ENCODE results near the gene TBC1D9B.

Gene TBC1D9B

DNA sequence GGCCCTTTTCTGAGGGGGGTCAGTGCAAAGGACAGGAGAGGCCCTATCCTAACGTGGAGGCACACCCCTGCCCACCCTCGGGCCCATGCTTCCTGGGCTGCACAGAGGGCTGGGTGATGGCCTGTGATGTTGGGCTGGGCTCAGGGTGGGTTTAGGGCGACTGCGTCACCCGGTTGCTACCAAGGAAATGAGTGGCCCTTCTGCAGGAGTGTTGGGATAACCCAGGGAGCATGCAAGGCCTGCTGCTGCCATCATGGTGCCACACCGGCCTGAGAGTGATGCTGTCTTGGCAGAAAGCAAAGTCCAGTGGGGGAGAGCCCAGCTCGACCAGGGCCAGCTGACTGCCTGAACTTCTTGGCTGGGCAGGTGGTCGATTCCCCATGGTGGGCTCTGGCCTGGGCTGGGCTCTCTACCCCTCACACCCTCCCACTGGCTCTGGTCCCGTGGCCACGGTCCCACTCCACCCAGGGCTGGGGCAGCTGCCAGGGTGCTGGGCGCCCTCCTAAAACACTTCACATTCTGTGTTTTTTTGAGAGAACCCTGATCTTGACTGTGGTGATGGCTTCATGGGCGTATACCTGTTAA is 27.5 kb downstream of the TBC1D9B start:
- H3K4me1 ChIP-seq (ENCODE audit: insufficient read depth, low read length) = no peaks in the 10 kb centered on the region
- peaks cover 84% of the 10 kb centered on the region for H3K36me3 ChIP-seq (ENCODE audit: insufficient read depth, low read length)
- no peak for DNase-seq
- H4K20me1 ChIP-seq (ENCODE audit: insufficient read depth, low read length) = no peaks in the 10 kb centered on the region
- no peak overlapping the region for H3K4me3 ChIP-seq (ENCODE audit: low read depth in 1 of 2, low read length in 2 of 2)
- H3K9ac ChIP-seq (ENCODE audit: low read depth, low read length) = no peak overlapping the region
- H2AFZ ChIP-seq (ENCODE audit: low read depth, low read length) = no peak overlapping the region
- H3K79me2 ChIP-seq (ENCODE audit: insufficient read depth, low read length) = no peaks in the 10 kb centered on the region
- H3K27me3 ChIP-seq (ENCODE audit: insufficient read depth, low read length, poor library complexity) = no peaks in the 10 kb centered on the region
- ATAC-seq (ENCODE audit: insufficient read depth, low read depth) = no peak; the same call in 1 of the 3 replicates
- peaks cover 18% of the 10 kb centered on the region for H3K9me3 ChIP-seq (ENCODE audit: insufficient read depth, low read length, severe bottlenecking)
- TF ChIP-seq, protein P1, sequence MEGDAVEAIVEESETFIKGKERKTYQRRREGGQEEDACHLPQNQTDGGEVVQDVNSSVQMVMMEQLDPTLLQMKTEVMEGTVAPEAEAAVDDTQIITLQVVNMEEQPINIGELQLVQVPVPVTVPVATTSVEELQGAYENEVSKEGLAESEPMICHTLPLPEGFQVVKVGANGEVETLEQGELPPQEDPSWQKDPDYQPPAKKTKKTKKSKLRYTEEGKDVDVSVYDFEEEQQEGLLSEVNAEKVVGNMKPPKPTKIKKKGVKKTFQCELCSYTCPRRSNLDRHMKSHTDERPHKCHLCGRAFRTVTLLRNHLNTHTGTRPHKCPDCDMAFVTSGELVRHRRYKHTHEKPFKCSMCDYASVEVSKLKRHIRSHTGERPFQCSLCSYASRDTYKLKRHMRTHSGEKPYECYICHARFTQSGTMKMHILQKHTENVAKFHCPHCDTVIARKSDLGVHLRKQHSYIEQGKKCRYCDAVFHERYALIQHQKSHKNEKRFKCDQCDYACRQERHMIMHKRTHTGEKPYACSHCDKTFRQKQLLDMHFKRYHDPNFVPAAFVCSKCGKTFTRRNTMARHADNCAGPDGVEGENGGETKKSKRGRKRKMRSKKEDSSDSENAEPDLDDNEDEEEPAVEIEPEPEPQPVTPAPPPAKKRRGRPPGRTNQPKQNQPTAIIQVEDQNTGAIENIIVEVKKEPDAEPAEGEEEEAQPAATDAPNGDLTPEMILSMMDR (IDR thresholded peaks at IDR 0.05; ENCODE audit: borderline replicate concordance, extremely low read depth, low read length, poor library complexity, severe bottlenecking) = no peak
- TF ChIP-seq EZH2 (IDR thresholded peaks at IDR 0.05; ENCODE audit: borderline replicate concordance, low read depth, low read length, severe bottlenecking) = no peak
- H3K27ac ChIP-seq (ENCODE audit: low read length) = no peak overlapping the region
- no peak overlapping the region for H3K4me2 ChIP-seq (ENCODE audit: insufficient read depth, low read length)

DNA sequence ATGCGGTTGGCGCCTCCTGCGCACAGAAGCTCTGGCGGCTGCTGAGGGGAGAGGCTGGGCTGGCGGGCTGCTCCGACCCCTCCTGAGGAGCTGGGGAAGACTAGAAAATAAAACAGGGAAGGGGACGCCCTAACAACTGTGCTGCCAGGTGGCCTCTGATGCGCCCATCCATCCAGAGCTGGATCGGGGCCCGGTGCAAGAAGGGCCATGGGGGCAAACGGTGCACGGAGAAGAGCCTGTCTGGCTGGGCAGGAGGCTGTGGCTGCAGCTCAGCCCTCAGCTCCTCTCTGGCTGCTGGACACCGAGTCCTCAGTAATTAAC is 28.0 kb downstream of the TBC1D9B start:
- ATAC-seq (ENCODE audit: insufficient read depth, low read depth) = no peak
- H4K20me1 ChIP-seq (ENCODE audit: insufficient read depth, low read length) = peaks cover 1% of the 10 kb centered on the region; the same call in 1 of the 2 replicates
- H3K4me3 ChIP-seq (ENCODE audit: low read depth in 1 of 2, low read length in 2 of 2) = no peak overlapping the region
- no peak overlapping the region for H3K27ac ChIP-seq (ENCODE audit: low read length)
- no peaks in the 10 kb centered on the region for H3K27me3 ChIP-seq (ENCODE audit: insufficient read depth, low read length, poor library complexity)
- peaks cover 84% of the 10 kb centered on the region for H3K36me3 ChIP-seq (ENCODE audit: insufficient read depth, low read length)
- no peaks in the 10 kb centered on the region for H3K4me1 ChIP-seq (ENCODE audit: insufficient read depth, low read length)
- H3K79me2 ChIP-seq (ENCODE audit: insufficient read depth, low read length) = no peaks in the 10 kb centered on the region
- no peak overlapping the region for H2AFZ ChIP-seq (ENCODE audit: low read depth, low read length)
- no peak for DNase-seq
- H3K9ac ChIP-seq (ENCODE audit: low read depth, low read length) = no peak overlapping the region
- H3K9me3 ChIP-seq (ENCODE audit: insufficient read depth, low read length, severe bottlenecking) = peaks cover 18% of the 10 kb centered on the region
- TF ChIP-seq, protein P1 (IDR thresholded peaks at IDR 0.05; ENCODE audit: borderline replicate concordance, extremely low read depth, low read length, poor library complexity, severe bottlenecking) = no peak
- TF ChIP-seq EZH2 (IDR thresholded peaks at IDR 0.05; ENCODE audit: borderline replicate concordance, low read depth, low read length, severe bottlenecking) = no peak
- no peak overlapping the region for H3K4me2 ChIP-seq (ENCODE audit: insufficient read depth, low read length)

DNA sequence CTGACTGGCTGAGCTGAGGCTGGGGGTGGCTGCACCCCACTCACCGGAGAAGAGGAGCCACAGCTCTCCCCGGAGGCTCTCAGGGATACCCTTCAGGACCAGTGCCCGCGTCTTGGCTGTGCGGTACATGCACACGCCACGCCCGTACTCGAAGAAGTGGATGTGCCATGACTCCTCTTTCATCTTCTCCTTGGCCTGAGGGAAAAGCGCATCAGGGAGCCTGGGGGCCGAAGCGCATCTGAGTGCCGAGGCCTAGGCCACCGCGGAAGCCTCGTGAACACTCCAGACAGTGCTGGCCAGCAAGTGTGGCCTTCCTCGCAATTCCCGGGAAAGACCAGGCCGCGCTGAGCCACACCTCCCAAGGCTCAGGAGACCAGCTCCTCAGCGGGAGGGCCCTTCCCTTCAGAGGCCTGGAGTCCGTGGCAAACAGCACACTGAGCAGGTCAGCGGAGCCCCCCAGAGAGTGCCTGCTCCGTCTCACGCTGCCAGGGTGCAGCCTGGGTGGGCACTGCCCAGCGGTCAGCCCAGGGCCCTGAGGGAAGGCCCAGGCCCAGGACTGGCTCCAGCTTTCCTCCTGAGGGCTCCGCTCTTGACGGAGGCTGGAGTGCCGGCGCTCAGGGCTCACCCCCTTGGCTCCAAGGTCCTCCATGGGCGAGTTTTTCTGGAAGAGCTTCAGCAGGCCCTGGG is 28.6 kb downstream of the TBC1D9B start:
- Histone ChIP-seq H3K9me3 (ENCODE audit: insufficient read depth, low read length, severe bottlenecking) (peaks cover 15% of the 10 kb centered on the region), H3K27ac (ENCODE audit: low read length) (no peak overlapping the region), H3K4me1 (ENCODE audit: insufficient read depth, low read length) (no peaks in the 10 kb centered on the region), H2AFZ (ENCODE audit: low read depth, low read length) (no peak overlapping the region), H3K9ac (ENCODE audit: low read depth, low read length) (no peak overlapping the region), H3K79me2 (ENCODE audit: insufficient read depth, low read length) (no peaks in the 10 kb centered on the region), H3K4me2 (ENCODE audit: insufficient read depth, low read length) (no peak overlapping the region), H3K36me3 (ENCODE audit: insufficient read depth, low read length) (peaks cover 84% of the 10 kb centered on the region), H3K27me3 (ENCODE audit: insufficient read depth, low read length, poor library complexity) (no peaks in the 10 kb centered on the region), H3K4me3 (ENCODE audit: low read depth in 1 of 2, low read length in 2 of 2) (no peak overlapping the region), H4K20me1 (ENCODE audit: insufficient read depth, low read length) (peaks cover 4% of the 10 kb centered on the region; the same call in 1 of the 2 replicates)
- ATAC-seq (ENCODE audit: insufficient read depth, low read depth) (no peak), DNase-seq (no peak)
- TF ChIP-seq, protein P1 (IDR thresholded peaks at IDR 0.05; ENCODE audit: borderline replicate concordance, extremely low read depth, low read length, poor library complexity, severe bottlenecking) = no peak
